GM21528 (cell line): Measurements from ENCODE around the gene EXD3.

ENCODE experiments used
- ATAC-seq: cut with Tn5 transposase; IDR thresholded peaks from one replicate; pipeline ENCODE4 v1.9.1; 2021; ENCODE audit warnings: mild to moderate bottlenecking, moderate library complexity; ENCODE audit not compliant: unreplicated experiment, low FRiP score

The EXD3 gene

GRCh38 chr9:137320555-137321384 lies 102.2 kb downstream of the EXD3 start:
- no peak for ATAC-seq

GRCh38 chr9:137319739-137320551 lies 103.0 kb downstream of the EXD3 start:
- ATAC-seq = no peak

- no peak for ATAC-seq
Measured at GRCh38 chr9:137319011-137319738, 103.8 kb downstream of the EXD3 start.

GRCh38 chr9:137318602-137319001 lies 104.4 kb downstream of the EXD3 start:
- no peak for ATAC-seq

GRCh38 chr9:137317718-137318511 lies 105.0 kb downstream of the EXD3 start:
- no peak for ATAC-seq

GRCh38 chr9:137317021-137317717 lies 105.8 kb downstream of the EXD3 start:
- ATAC-seq = no peak

GRCh38 chr9:137316012-137316981 lies 106.7 kb downstream of the EXD3 start:
- no peak for ATAC-seq

GRCh38 chr9:137315581-137316011 lies 107.4 kb downstream of the EXD3 start:
- ATAC-seq = no peak

GRCh38 chr9:137314561-137315560 lies 108.1 kb downstream of the EXD3 start:
- ATAC-seq = no peak

- no peak for ATAC-seq
Measured at GRCh38 chr9:137313956-137314560, 108.9 kb downstream of the EXD3 start.

- ATAC-seq = no peak
Measured at GRCh38 chr9:137313326-137313936, 109.5 kb downstream of the EXD3 start.

- ATAC-seq = no peak
Measured at GRCh38 chr9:137312852-137313325, 110.1 kb downstream of the EXD3 start.

- ATAC-seq = no peak
Measured at GRCh38 chr9:137311986-137312851, 110.7 kb downstream of the EXD3 start.

GRCh38 chr9:137311171-137311985 lies 111.6 kb downstream of the EXD3 start:
- no peak for ATAC-seq
